Activated CD4-positive, alpha-beta T cell treated with anti-CD3 and anti-CD28 coated beads, Interleukin-2, amount 10 ng/mL, durations not matched to agents 24 days and 14 days (primary cell): ENCODE measurements around the gene EXOC4. TPM values are rescaled to one million over a fixed set of nuclear protein-coding genes. Genes with fewer than 3 reads are reported as not detected.

Source experiments
- DNase-seq: peaks from one replicate; pipeline ENCODE4 v3.0.0; 2022
- H3K27ac Mint-ChIP-seq: one replicate; pipeline ENCODE4 v1.8.0; 2022; ENCODE audit warnings: mild to moderate bottlenecking, mixed read lengths
- H3K27me3 Mint-ChIP-seq: one replicate; pipeline ENCODE4 v1.8.0; 2022; ENCODE audit warnings: mixed read lengths
- H3K36me3 Mint-ChIP-seq: one replicate; pipeline ENCODE4 v1.8.0; 2022; ENCODE audit warnings: low read depth, mild to moderate bottlenecking, mixed read lengths
- H3K4me1 Mint-ChIP-seq: one replicate; pipeline ENCODE4 v1.8.0; 2021; ENCODE audit warnings: mixed read lengths
- H3K4me3 Mint-ChIP-seq: one replicate; pipeline ENCODE4 v1.8.0; 2022; ENCODE audit warnings: mild to moderate bottlenecking, moderate library complexity, mixed read lengths
- H3K9me3 Mint-ChIP-seq: one replicate; pipeline ENCODE4 v1.8.0; 2021; ENCODE audit warnings: mixed read lengths
- intact Hi-C: fragments of 100-400 bp; cut with micrococcal nuclease; formaldehyde crosslinking; loops from one replicate; pipeline ENCODE4 v1.15.1; 2023
- total RNA-seq: library from RNA; stranded (reverse); gene quantifications from 2 replicates; pipeline ENCODE4 v1.2.3, GENCODE V29; 2022

Gene EXOC4
- total RNA-seq, 1 donor from 2014 or later, result 53.0 TPM

- Mint-ChIP-seq H3K27me3 (no peaks in the 10 kb centered on the region), H3K36me3 (no peaks in the 10 kb centered on the region), H3K9me3 (no peaks in the 10 kb centered on the region), H3K4me1 (no peaks in the 10 kb centered on the region), H3K4me3 (no peak overlapping the region), H3K27ac (no peak overlapping the region)
- no peak for DNase-seq
- intact Hi-C loops, result no loop called here
Measured at GRCh38 chr7:133445617-133446016, 192.7 kb downstream of the EXOC4 start.

GRCh38 chr7:133448012-133448411, 195.1 kb downstream of the EXOC4 start:
- no peaks in the 10 kb centered on the region for H3K4me1 Mint-ChIP-seq
- intact Hi-C loops, result no loop called here
- H3K27ac Mint-ChIP-seq, result no peak overlapping the region
- no peaks in the 10 kb centered on the region for H3K36me3 Mint-ChIP-seq
- no peak for DNase-seq
- H3K4me3 Mint-ChIP-seq, result no peak overlapping the region
- no peaks in the 10 kb centered on the region for H3K9me3 Mint-ChIP-seq
- no peaks in the 10 kb centered on the region for H3K27me3 Mint-ChIP-seq

- Mint-ChIP-seq H3K9me3 (no peaks in the 10 kb centered on the region), H3K36me3 (no peaks in the 10 kb centered on the region), H3K4me1 (no peaks in the 10 kb centered on the region), H3K27ac (no peak overlapping the region), H3K4me3 (no peak overlapping the region), H3K27me3 (no peaks in the 10 kb centered on the region)
- intact Hi-C loops, result no loop called here
- DNase-seq, result no peak
Measured at GRCh38 chr7:133452577-133452976, 199.7 kb downstream of the EXOC4 start.

GRCh38 chr7:133458688-133459087, 205.8 kb downstream of the EXOC4 start:
- H3K4me3 Mint-ChIP-seq, result no peak overlapping the region
- no peak overlapping the region for H3K27ac Mint-ChIP-seq
- intact Hi-C loops, result no loop called here
- no peak for DNase-seq
- H3K27me3 Mint-ChIP-seq, result no peaks in the 10 kb centered on the region
- no peaks in the 10 kb centered on the region for H3K36me3 Mint-ChIP-seq
- H3K4me1 Mint-ChIP-seq, result peaks cover 4% of the 10 kb centered on the region
- peaks cover 8% of the 10 kb centered on the region for H3K9me3 Mint-ChIP-seq

- no peak for DNase-seq
- Mint-ChIP-seq H3K27me3 (no peaks in the 10 kb centered on the region), H3K4me1 (peaks cover 4% of the 10 kb centered on the region), H3K36me3 (peaks cover 2% of the 10 kb centered on the region), H3K4me3 (no peak overlapping the region), H3K27ac (no peak overlapping the region), H3K9me3 (peaks cover 15% of the 10 kb centered on the region)
- intact Hi-C loops, result no loop called here
Measured at GRCh38 chr7:133461421-133461820, 208.5 kb downstream of the EXOC4 start.

- Mint-ChIP-seq H3K4me3 (no peak overlapping the region), H3K27me3 (no peaks in the 10 kb centered on the region), H3K36me3 (peaks cover 2% of the 10 kb centered on the region), H3K4me1 (no peaks in the 10 kb centered on the region), H3K9me3 (no peaks in the 10 kb centered on the region), H3K27ac (no peak overlapping the region)
- intact Hi-C loops, result no loop called here
- no peak for DNase-seq
Measured at GRCh38 chr7:133475655-133476054, 222.8 kb downstream of the EXOC4 start.

- H3K27me3 Mint-ChIP-seq, result no peaks in the 10 kb centered on the region
- no peak for DNase-seq
- intact Hi-C loops, result no loop called here
- peaks cover 17% of the 10 kb centered on the region for H3K4me1 Mint-ChIP-seq
- no peak overlapping the region for H3K27ac Mint-ChIP-seq
- H3K36me3 Mint-ChIP-seq, result peaks cover 5% of the 10 kb centered on the region
- H3K9me3 Mint-ChIP-seq, result no peaks in the 10 kb centered on the region
- H3K4me3 Mint-ChIP-seq, result no peak overlapping the region
Measured at GRCh38 chr7:133477791-133478190, 224.9 kb downstream of the EXOC4 start.

- H3K36me3 Mint-ChIP-seq, result peaks cover 5% of the 10 kb centered on the region
- no peak overlapping the region for H3K27ac Mint-ChIP-seq
- H3K9me3 Mint-ChIP-seq, result no peaks in the 10 kb centered on the region
- no peaks in the 10 kb centered on the region for H3K27me3 Mint-ChIP-seq
- intact Hi-C loops, result no loop called here
- no peak for DNase-seq
- H3K4me3 Mint-ChIP-seq, result no peak overlapping the region
- H3K4me1 Mint-ChIP-seq, result peaks cover 22% of the 10 kb centered on the region
Measured at GRCh38 chr7:133478591-133479135, 225.8 kb downstream of the EXOC4 start.

GRCh38 chr7:133479456-133480065, 226.7 kb downstream of the EXOC4 start:
- intact Hi-C loops, result loop anchor here (10.0 kb wide), 1 partner anchor 225 kb away; the partner anchor contains the start of gene EXOC4
- H3K4me3 Mint-ChIP-seq, result no peak overlapping the region
- H3K4me1 Mint-ChIP-seq, result peaks cover 30% of the 10 kb centered on the region
- H3K36me3 Mint-ChIP-seq, result peaks cover 5% of the 10 kb centered on the region
- H3K9me3 Mint-ChIP-seq, result no peaks in the 10 kb centered on the region
- H3K27me3 Mint-ChIP-seq, result no peaks in the 10 kb centered on the region
- H3K27ac Mint-ChIP-seq, result no peak overlapping the region
- DNase-seq, result no peak

- Mint-ChIP-seq H3K36me3 (peaks cover 5% of the 10 kb centered on the region), H3K9me3 (no peaks in the 10 kb centered on the region), H3K27ac (no peak overlapping the region), H3K4me3 (no peak overlapping the region), H3K27me3 (no peaks in the 10 kb centered on the region), H3K4me1 (peaks cover 33% of the 10 kb centered on the region)
- intact Hi-C loops, result loop anchor here (10.0 kb wide), 1 partner anchor 226 kb away; the partner anchor contains the start of gene EXOC4
- DNase-seq, result no peak
Measured at GRCh38 chr7:133480868-133481267, 228.0 kb downstream of the EXOC4 start.

- H3K4me3 Mint-ChIP-seq, result no peak overlapping the region
- H3K27me3 Mint-ChIP-seq, result no peaks in the 10 kb centered on the region
- H3K4me1 Mint-ChIP-seq, result peaks cover 33% of the 10 kb centered on the region
- H3K36me3 Mint-ChIP-seq, result peaks cover 5% of the 10 kb centered on the region
- intact Hi-C loops, result loop anchor here (10.0 kb wide), 1 partner anchor 227 kb away; the partner anchor contains the start of gene EXOC4
- no peak for DNase-seq
- no peaks in the 10 kb centered on the region for H3K9me3 Mint-ChIP-seq
- no peak overlapping the region for H3K27ac Mint-ChIP-seq
Measured at GRCh38 chr7:133481676-133482075, 228.8 kb downstream of the EXOC4 start.

- Mint-ChIP-seq H3K36me3 (peaks cover 5% of the 10 kb centered on the region), H3K27ac (no peak overlapping the region), H3K4me3 (no peak overlapping the region), H3K9me3 (no peaks in the 10 kb centered on the region), H3K27me3 (no peaks in the 10 kb centered on the region), H3K4me1 (peaks cover 33% of the 10 kb centered on the region)
- no peak for DNase-seq
- intact Hi-C loops, result loop anchor here (10.0 kb wide), 1 partner anchor 228 kb away; the partner anchor contains the start of gene EXOC4
Measured at GRCh38 chr7:133482599-133482998, 229.7 kb downstream of the EXOC4 start.

- Mint-ChIP-seq H3K4me1 (peaks cover 33% of the 10 kb centered on the region), H3K36me3 (peaks cover 5% of the 10 kb centered on the region), H3K4me3 (peak overlapping the region; percentile 52), H3K27ac (peak overlapping the region; percentile 26), H3K27me3 (no peaks in the 10 kb centered on the region), H3K9me3 (no peaks in the 10 kb centered on the region)
- intact Hi-C loops, result loop anchor here (10.0 kb wide), 1 partner anchor 229 kb away; the partner anchor contains the start of gene EXOC4
- DNase-seq, result peak; percentile 74
Measured at GRCh38 chr7:133484086-133484485, 231.2 kb downstream of the EXOC4 start.

- Mint-ChIP-seq H3K4me3 (no peak overlapping the region), H3K4me1 (peaks cover 25% of the 10 kb centered on the region), H3K27ac (peak overlapping the region; percentile 35), H3K36me3 (peaks cover 3% of the 10 kb centered on the region), H3K9me3 (peaks cover 7% of the 10 kb centered on the region), H3K27me3 (no peaks in the 10 kb centered on the region)
- DNase-seq, result no peak
- intact Hi-C loops, result loop anchor here (10.0 kb wide), 1 partner anchor 235 kb away; the partner anchor contains the start of gene EXOC4
Measured at GRCh38 chr7:133489906-133490305, 237.0 kb downstream of the EXOC4 start.
